Right lobe of liver (tissue), 4 donors: ENCODE measurements around the gene ALDOC.
"Not testable (repeated sequence)": the region's sequence is repeated elsewhere in the genome, so short reads cannot be mapped to it uniquely, and the experiment has no call there.

ENCODE experiments used
- CTCF ChIP-seq, 4 donors: fragments of 200-600 bp in 3 of 4; fragments of 450-650 bp in 1 of 4; IDR thresholded peaks; one replicate each; pipeline versions ENCODE4 v1.5.1 to v1.8.0; 2016 to 2022; ENCODE audit warnings: antibody characterized with exemption in 4 of 4, mild to moderate bottlenecking in 2 of 4
- POLR2A ChIP-seq: fragments of 450-650 bp; IDR thresholded peaks from one replicate; pipeline ENCODE4 v1.6.1; 2017; ENCODE audit warnings: antibody characterized with exemption, mild to moderate bottlenecking
- donor health status: DM: no; HTN: no; CAD: no.
- donor health status: DM: no; HTN: no; CAD: no.
- donor health status: DM: no; HTN: yes; CAD: no.

DNA sequence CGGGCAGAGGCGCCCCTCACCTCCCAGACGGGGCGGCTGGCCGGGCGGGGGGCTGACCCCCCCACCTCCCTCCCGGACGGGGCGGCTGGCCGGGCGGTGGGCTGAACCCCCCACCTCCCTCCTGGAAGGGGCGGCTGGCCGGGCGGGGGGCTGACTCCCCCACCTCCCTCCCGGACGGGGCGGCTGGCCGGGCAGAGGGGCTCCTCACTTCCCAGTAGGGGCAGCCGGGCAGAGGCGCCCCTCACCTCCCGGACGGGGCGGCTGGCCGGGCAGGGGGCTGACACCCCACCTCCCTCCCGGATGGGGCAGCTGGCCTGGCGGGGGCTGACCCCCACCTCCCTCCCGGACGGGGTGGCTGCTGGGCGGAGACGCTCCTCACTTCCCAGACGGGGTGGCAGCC lies 27.3 kb upstream of the ALDOC start:
- not testable (repeated sequence) for TF ChIP-seq CTCF (IDR thresholded peaks at IDR 0.05); POLR2A
